HG03139 (cell line): ENCODE results near the gene PTK6.
"Not testable (repeated sequence)": the region's sequence is repeated elsewhere in the genome, so short reads cannot be mapped to it uniquely, and the experiment has no call there.

Experiments
- ATAC-seq: cut with Tn5 transposase; IDR thresholded peaks from one replicate; pipeline ENCODE4 v1.9.1; 2021; ENCODE audit not compliant: unreplicated experiment

The PTK6 gene

GRCh38 chr20:63536997-63537524, at the start of gene PTK6:
TSS of gene PTK6 (minus strand) at chr20:63537376. CDS start at chr20:63537314, 62 bp downstream.
- no peak for ATAC-seq

DNA sequence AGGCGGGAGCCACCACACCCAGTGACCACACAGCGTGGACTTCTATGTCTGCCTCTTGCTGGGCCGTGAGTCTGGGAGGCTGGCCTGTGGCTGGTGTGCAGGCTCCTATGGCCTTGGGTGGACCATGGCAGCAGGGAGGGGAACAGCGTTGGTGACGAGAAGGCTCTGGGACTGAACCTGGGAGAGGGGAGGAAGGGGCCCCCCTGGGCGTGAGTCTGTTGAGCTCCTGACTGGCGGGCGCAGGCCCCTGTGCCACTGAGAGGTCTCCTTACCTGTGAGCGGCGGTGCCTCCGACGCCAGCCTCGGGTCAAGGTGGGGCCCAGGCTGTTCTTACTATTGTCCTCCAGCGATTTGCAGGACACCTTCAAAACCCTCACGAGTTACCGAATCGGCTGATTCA, 49.6 kb upstream of the PTK6 start:
- no peak for ATAC-seq

DNA sequence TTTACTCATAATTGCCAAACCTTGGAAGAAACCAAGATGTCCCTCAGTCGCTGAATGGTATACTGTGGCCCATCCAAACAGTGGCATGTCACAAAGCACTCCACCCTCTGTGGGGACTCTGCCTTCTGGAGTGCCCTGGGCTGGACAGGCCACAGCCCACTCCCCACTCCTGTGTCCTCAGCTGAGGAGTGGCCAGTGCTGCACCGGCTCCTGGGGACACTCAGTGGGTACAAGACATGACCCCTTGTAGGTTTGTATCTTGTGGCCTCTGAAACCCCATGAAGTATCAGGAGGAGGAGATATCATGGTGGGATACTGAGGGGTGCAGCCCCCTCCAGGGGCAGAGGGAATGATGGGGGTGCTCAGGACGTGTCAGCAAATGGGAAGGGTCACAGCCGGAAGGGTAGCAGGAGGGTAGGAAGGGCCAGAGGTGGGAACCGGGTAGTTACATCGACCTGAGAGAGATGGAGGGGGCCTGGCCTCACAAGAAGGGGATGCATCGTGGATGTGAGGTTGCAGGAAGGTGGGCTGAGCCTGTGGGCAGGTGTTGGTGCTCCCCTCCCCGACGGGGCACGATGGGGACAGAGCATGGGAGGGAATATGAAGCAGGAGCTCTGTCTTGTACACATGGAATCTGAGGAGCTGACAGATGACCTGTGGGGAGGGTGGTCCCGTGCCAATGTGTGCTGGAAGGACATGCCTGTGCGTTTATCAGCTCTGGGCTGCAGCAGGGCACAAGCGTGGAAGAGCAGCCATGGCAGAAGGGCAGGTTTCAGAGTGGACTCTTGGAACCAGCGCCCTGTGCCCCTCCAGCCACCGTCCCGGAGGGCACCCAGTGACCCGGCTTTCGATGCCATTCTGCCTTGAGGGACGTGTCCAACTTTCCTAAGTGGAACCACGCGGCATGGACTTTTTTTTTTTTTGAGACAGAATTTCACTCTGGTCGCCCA, 48.7 kb upstream of the PTK6 start:
- no peak for ATAC-seq

- ATAC-seq, result no peak
Measured at GRCh38 chr20:63582382-63583063, 45.3 kb upstream of the PTK6 start.

GRCh38 chr20:63580796-63581461, 43.8 kb upstream of the PTK6 start:
- no peak for ATAC-seq

DNA sequence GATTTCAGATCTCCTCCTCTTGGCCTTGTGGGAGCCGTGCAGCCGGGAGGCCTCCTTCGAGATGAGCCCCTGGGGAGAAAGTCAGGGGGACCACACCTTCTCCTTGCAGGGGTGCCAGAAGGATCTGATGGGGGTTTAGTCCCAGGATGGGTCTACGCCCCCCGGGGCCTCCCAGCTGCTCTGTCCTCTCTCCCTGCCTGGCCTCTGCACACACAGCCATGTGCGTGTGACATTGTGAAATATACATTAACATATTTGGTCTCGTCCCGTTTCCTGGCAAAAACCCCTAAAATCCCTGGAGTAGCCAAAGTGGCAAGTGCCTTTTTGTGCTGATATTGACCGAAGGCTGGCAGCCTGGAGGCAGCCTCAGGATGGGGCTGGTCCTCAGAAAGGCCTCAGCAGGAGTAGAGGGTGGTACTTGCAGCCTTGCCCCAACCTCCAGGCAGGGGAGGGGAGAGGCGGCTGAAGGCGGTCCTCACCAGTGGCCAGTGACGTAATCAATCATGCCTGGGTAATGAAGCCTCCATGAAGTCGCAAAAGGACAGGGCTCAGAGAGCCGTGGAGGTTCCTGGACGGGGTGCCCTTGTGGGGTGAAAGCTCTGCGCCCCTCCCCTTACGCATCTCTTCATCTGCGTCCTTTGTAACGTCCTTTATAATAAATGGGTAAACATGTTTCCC, 42.0 kb upstream of the PTK6 start:
- no peak for ATAC-seq

DNA sequence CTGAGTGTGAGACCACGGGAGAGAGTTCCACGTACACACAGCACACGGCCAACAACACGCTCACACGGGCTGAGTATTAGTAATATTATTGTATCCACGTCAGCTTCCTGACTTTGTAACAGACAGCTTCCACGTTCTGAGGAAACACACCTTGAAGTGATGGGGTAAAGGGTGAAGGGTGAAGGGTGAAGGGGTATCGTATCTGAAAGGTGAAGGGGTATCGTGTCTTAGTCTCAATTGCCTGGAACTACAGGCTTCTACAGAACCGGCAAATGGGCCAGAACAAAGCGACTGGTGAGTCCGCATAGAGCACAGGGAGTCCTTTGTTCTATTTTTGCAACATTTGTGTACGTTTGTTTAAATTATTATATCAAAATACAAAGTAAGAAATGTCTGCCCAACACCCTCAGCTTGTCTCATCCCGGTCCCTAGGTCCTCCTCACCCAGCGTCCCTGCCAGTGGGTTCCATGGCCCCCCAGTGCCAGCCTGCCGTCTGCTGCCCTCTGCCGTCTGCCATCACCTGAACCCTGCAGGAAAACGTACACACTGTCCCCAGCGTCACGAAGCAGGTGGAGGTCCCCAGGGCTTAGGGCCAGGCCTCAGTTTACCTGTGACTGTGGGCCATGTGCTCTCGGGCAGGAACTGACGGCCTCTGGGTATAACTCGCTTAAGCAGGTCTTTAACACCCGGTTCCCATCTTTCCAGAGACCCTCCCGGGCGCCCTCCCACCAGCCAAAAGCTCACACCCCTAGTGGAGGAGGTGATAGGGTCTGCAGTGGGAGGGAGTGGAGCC, 41.2 kb upstream of the PTK6 start:
- no peak for ATAC-seq

DNA sequence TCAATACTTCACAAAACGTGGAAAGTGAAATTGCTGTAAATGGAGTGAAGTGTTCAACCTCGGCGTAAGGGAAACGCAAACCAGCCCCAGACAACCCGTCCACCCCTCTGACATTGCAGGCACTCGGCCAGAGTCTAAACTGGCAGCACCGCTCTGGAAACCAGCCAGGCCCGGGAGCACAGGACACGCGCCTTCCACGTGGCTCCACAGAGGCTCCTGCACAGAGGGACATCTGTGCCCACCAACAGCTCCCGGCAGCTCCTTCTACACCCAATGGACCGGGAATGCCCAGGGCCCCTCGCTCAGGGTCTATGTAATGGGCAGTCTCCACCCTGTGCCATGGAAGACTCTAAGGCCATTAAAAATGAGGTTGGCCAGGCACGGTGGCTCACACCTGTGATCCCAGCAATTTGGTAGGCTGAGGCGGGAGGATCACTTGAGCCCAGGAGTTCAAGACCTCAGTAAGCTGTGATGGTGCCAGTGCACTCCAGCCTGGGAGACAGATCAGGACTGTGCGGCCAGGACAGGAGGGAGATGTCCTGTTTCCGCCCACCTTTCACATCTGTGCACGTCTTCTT, 40.2 kb upstream of the PTK6 start:
- no peak for ATAC-seq

DNA sequence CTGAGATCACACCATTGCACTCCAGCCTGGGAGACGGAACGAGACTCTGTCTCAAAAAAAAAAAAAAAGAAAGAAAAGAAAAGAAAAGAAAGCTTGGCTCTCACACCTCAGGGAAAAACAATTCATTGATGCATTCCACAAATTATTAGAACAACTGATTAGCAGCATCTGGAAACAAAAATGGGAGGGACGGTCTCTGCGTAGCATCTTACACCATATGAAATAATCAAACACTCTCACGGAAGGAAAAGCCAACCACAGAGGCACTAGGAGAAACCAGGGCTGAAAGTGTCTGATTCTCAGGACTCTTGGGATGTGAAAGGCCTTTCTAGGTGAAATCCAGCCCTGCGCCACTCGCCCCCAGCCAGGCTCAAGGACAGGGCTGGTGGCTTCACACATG, 39.1 kb upstream of the PTK6 start:
- ATAC-seq, result no peak

DNA sequence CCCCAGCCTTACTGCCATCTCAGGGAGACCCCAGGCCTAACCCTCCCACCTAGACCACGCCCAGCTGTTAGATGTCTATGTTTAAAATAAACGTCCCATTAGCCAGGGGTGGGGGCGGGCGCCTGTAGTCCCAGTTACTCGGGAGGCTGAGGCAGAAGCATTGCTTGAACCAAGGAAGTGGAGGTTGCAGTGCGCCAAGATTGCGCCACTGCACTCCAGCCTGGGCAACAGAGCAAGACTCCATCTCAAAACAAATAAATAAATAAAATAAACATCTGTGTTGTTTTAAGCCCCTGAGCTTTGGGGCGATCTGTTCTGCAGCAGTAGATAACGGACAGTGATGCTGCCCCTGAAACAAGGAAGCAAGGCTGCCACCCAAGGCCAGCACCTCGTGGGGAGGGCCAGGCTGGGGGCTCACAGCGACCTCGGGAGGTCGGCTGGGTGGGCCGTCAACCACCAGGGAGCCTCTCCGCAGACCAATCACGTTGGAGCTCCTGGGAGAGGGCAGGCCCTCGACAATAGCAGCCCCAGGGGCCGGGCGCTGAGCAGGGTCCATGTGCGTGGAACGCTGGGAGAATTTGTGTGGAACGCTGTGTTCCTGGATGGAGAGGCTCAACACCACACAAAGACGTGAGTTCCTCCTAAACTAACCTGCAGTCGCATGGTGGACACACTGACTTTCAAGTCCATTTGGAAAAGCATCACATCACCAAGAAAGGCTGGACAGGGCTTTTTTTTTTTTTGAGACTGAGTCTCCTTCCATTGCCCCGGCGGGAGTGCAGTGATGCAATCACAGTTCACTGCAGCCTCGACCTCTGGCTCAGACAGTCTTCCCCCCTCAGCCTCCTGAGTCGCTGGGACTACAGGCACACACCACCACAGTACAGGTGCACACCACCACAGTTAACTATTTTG, 37.9 kb upstream of the PTK6 start:
- no peak for ATAC-seq

DNA sequence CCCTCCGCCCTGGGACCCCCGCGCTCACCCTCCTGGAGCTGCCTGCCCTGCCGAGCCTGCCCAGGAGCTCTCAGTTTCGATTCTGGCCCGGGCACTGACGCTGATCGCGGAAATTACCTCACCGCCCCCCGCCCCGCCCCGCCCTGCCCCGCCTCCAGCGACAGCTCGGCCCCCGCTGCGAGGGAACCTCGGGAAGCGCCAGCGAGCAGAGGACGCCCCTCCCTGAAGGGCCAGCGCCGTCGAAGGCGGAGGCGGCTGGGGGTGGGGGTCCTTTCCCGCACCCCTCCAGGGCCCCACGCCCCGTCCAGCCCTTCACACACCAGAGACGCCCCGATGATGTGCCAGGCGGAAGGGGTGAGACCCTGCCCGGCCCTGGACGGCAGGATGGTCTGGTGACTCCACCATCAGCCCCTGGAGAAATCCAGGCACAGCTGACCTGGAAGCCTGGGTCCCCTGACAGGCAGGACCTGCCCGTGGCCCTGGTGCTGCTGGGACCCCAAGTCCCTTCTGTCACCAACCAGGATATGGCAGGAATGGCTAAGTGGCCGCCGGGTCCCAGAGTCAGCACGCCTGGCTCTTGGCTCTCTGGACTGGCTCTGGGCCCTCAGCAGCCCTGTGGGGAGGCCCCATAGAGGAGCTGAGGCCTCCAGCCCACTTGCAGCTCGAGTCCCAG, 37.1 kb upstream of the PTK6 start, which contains the start of gene HELZ2:
HELZ2 (minus strand) TSS at position 84 of the 673 bp plus-strand sequence. CDS start 1,854 bp downstream, outside the sequence.
- no peak for ATAC-seq

GRCh38 chr20:63573647-63574131, 36.5 kb upstream of the PTK6 start:
- ATAC-seq, result no peak

GRCh38 chr20:63572788-63573646, 35.8 kb upstream of the PTK6 start:
- ATAC-seq, result no peak

- no peak for ATAC-seq
Measured at GRCh38 chr20:63572071-63572787, 35.1 kb upstream of the PTK6 start.

GRCh38 chr20:63571087-63571478, 33.9 kb upstream of the PTK6 start:
- ATAC-seq, result not testable (repeated sequence)
